Muscle of leg (tissue), 11 donors: Measurements from ENCODE around the gene FOSB. TPM values are rescaled to one million over a fixed set of nuclear protein-coding genes. Genes with fewer than 3 reads are reported as not detected.
"Not testable (repeated sequence)": the region's sequence is repeated elsewhere in the genome, so short reads cannot be mapped to it uniquely, and the experiment has no call there.

Source experiments
- DNase-seq: peaks from one replicate; pipeline ENCODE4 v3.0.0; 2013
- H3K27ac ChIP-seq: one replicate; pipeline ENCODE4 v1.5.1; 2013; ENCODE audit warnings: mild to moderate bottlenecking, low read length, control low read depth
- H3K27me3 ChIP-seq: one replicate; pipeline ENCODE4 v1.6.1; 2013; ENCODE audit warnings: low read length; ENCODE audit not compliant: control insufficient read depth, insufficient read depth
- H3K36me3 ChIP-seq: one replicate; pipeline ENCODE4 v1.6.1; 2013; ENCODE audit warnings: low read length; ENCODE audit not compliant: control insufficient read depth, insufficient read depth
- H3K4me1 ChIP-seq: one replicate; pipeline ENCODE4 v1.6.1; 2013; ENCODE audit warnings: low read length; ENCODE audit not compliant: control insufficient read depth, insufficient read depth
- H3K4me3 ChIP-seq: one replicate; pipeline ENCODE4 v1.5.1; 2013; ENCODE audit warnings: low read length, control low read depth
- H3K9me3 ChIP-seq: replicated peaks from 2 replicates; pipeline ENCODE4 v1.6.1; 2013; ENCODE audit warnings: low read depth, low read length; ENCODE audit not compliant: control insufficient read depth
- WGBS: methylation state at CpG from one replicate; pipeline ENCODE4 v1.1.5; 2013; ENCODE audit warnings: missing lambda C conversion rate; ENCODE audit not compliant: insufficient coverage; 5-methylcytosine and 5-hydroxymethylcytosine counted together
- polyA plus RNA-seq, 8 donors: library from polyadenylated mRNA; unstranded; fragments of 120-200 nt; gene quantifications; one replicate each; pipeline versions ENCODE4 v1.2.1 to v1.2.3, GENCODE V29; 2013; ENCODE audit warnings: inconsistent platforms in 1 of 8, low replicate concordance in 1 of 8; ENCODE audit not compliant: insufficient read length in 8 of 8, insufficient read depth in 1 of 8
- total RNA-seq: library from RNA; stranded (reverse); fragments of 120-200 nt; gene quantifications from one replicate; pipeline ENCODE4 v1.2.4, GENCODE V29; 2013

FOSB gene
- total and polyA plus RNA-seq, 9 donors = 16.7 to 194 (median 54.9) TPM

DNA sequence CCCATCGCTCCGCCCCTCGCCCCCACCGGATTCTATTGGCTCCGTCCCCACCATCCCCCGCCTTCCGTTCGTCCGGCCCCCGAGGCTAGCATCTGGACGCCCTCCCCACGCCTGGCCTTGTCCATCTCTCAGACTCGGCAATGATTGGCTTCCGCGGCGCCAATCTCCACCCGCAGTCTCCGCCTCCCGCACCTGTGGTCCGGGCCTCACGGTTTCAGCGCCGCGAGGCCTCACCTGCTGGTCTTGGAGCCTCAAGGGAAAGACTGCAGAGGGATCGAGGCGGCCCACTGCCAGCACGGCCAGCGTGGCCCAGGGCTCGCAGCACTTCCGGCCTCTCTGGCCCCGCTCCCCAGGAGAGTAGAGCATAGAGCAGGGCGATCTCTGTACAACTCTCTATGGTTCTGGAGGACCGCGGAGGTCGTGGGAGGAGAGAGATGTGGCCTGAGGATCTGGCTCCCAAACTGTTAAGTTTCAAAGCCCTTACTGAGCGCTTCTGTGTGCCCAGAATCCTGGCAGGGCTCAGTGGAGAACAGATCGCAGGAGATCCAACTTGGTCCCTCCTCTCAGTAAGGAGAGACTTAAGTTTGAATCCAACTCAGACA, 44.1 kb upstream of the FOSB start, which contains the start of gene ERCC1:
Gene ERCC1 (minus strand): TSS at position 329 of the 602 bp plus-strand sequence. CDS start 543 bp downstream, outside the sequence.
- WGBS = 0% methylated on average over 36 of the region's 37 CpGs

DNA sequence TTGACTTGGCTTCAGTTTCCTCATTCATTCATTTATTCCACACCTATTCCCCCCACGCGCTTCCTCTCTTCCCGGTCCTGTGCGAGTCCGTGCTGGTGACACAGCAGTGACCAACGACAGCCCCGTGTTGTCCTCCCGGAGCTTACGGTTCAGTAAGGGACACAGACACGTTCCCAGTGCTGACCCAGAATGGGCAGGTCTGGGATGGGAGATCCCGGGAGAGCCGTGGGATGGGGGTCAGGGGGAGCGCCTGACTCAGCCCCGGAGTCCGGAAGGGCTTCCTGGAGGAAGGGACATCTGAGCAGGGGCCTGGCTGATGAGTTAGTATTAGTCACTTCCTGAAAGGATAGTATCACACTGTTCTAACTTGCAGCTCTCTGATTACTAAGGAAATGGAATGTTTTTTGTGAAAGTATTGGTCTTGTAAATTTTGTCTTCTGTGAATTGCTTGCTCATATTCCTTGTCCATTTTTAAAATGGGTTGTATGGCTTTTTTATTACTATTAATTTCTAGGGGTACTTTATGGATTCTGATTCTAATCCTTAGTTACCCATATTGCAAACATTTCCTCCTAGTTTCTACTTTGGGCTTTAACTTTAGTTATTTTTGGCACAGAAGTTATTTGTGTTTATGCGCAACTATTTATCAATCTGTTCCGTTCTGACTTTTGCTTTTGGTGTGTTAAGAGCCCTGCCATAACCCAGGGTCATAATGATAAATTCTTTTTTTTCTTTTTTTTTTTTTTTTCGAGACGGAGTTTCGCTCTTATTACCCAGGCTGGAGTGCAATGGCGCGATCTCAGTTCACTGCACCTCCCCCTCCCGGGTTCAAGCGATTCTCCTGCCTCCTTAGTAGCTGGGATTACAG, 43.4 kb upstream of the FOSB start:
- H3K27me3 ChIP-seq = peaks cover 6% of the 10 kb centered on the region
- H3K4me3 ChIP-seq = peak overlapping the region; percentile 91
- H3K27ac ChIP-seq = peak overlapping the region; percentile 94
- H3K36me3 ChIP-seq = peaks cover 21% of the 10 kb centered on the region
- peaks cover 44% of the 10 kb centered on the region for H3K4me1 ChIP-seq
- no peaks in the 10 kb centered on the region for H3K9me3 ChIP-seq
- 1% methylated on average over 12 of the region's 24 CpGs for WGBS
- DNase-seq = peak; percentile 70

More for the DNA sequence above, 44.1 kb upstream of the FOSB start, which contains the start of gene ERCC1:
- H3K27ac ChIP-seq = peak within 1 kb of the TSS; percentile 94
- peaks cover 28% of the 10 kb centered on the region for H3K36me3 ChIP-seq
- H3K4me3 ChIP-seq = peak within 1 kb of the TSS; percentile 91
- H3K27me3 ChIP-seq = peaks cover 4% of the 10 kb centered on the region
- H3K4me1 ChIP-seq = peaks cover 44% of the 10 kb centered on the region
- peak; percentile 96 for DNase-seq
- no peaks in the 10 kb centered on the region for H3K9me3 ChIP-seq

DNA sequence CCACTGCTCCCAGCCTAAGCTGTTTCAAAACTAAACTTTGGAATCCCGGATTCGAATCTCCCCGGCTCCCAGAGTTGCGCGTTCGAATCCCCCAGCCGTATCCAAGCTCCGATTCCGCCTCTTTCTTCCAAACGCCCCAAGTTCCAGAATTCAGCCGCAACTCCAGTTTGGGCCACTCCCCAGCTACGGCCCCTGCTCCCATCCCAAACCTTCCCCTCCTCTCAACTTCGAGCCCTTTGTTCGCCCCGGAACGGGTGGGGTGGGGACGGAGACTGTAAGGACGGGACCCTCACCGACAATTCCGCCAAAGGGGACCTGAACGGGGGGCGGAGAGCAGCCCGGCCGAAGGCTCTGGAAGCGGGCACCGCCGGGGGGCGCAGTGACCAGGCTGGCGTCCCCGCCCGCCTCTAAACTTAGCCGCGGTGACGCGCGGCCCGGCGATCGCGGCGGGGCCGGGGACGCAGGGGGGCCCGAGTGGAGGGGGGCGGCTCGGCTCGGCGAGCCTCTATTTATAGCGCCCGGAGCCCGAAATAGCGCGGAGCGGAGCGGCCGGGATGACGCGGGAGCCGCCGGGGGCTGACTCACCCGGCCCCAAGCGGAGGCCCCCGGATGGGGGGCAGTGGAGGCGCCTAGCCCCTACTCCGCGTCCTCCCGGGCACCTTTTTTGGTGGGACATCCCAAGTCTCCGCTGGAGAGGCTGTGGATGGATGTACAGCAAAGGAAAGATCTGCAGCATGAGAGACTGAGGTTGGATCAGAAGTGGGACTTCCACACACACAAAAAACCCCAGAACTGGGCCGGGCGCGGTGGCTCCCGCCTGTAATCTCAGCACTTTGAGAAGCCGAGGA, 39.2 kb upstream of the FOSB start:
- peak overlapping the region; percentile 65 for H3K4me3 ChIP-seq
- DNase-seq = peak; percentile 81
- H3K9me3 ChIP-seq = no peaks in the 10 kb centered on the region
- H3K4me1 ChIP-seq = peaks cover 26% of the 10 kb centered on the region
- H3K36me3 ChIP-seq = no peaks in the 10 kb centered on the region
- H3K27ac ChIP-seq = peak overlapping the region; percentile 95
- peaks cover 6% of the 10 kb centered on the region for H3K27me3 ChIP-seq
- WGBS = under 1% methylated on average over 58 of the region's 73 CpGs

DNA sequence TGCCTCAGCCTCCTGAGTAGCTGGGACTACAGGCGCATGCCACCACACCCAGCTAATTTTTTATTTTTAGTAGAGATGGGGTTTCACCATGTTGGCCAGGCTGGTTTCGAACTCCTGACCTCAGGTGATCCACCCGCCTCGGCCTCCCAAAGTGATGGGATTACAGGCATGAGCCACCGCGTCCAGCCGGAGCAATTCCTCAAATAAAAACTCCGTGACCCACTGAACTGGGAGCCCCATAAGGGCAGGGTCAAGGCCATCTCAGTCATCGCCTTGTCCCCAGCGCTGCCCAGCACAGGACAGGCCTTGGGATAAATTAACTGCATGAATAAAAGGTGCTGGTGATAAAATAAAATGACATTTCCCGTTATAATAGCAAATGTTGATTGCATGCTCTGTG, 37.9 kb upstream of the FOSB start:
- WGBS = 63% methylated on average over 10 of the region's 11 CpGs
- H3K4me1 ChIP-seq = peaks cover 20% of the 10 kb centered on the region
- H3K36me3 ChIP-seq, H3K27ac ChIP-seq, DNase-seq, H3K9me3 ChIP-seq, H3K27me3 ChIP-seq, H3K4me3 ChIP-seq: not testable (repeated sequence)

DNA sequence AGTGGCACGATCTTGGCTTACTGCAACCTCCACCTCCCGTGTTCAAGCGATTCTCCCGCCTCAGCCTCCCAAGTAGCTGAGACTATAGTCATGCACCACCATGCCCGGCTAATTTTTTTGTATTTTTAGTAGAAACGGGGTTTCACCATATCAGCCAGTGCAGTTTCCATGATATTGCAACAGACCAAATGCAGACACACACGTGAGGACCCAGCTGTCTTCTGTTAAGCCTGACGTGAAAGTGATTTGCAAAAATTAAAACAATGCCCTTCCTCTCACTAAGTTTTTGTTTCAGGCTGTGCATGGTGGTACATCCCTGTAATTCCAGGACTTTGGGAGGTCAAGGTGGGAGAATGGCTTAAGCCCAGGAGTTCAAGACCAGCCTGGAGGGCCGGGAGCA, 36.8 kb upstream of the FOSB start:
- not testable (repeated sequence) for H3K27ac ChIP-seq, H3K36me3 ChIP-seq, H3K9me3 ChIP-seq, DNase-seq, H3K4me3 ChIP-seq, H3K27me3 ChIP-seq
- 40% methylated on average over 1 of the region's 9 CpGs for WGBS
- H3K4me1 ChIP-seq = peaks cover 20% of the 10 kb centered on the region

DNA sequence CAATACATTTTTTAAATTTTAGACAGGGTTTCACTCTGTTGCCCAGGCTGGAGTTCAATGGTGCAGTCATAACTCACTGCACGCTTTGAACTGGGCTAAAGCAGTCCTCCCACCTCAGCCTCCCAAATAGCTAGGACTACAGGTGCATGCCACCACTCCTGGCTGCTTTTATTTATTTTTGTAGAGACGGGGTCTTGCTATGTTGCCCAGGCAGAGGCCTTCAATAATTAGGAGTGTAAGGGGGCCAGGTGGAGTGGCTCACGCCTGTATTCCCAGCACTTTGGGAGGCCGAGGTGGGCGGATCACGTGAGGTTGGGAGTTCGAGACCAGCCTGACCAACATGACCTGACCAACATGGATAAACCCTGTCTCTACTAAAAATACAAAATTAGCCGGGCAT, 35.3 kb upstream of the FOSB start:
- DNase-seq, H3K27me3 ChIP-seq, H3K36me3 ChIP-seq, H3K9me3 ChIP-seq, H3K27ac ChIP-seq, H3K4me3 ChIP-seq: not testable (repeated sequence)
- 93% methylated on average over 3 of the region's 8 CpGs for WGBS
- H3K4me1 ChIP-seq = peaks cover 18% of the 10 kb centered on the region

DNA sequence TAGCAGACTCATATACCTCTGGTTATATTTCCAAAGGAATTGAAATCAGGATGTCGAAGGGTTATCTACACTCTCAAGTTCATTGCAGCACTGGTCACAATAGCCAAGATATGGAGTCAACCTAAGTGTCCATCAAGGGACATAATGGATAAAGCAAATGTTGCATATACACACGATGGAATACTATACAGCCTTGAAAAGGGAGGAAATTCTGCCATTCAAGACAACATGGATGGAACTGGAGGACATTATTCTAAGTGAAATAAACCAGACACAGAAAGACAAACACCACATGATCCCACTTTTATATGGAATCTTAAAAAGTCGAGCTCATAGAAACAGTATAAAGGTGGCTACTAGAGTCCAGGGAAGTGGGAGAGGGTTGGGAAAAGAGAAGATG, 30.5 kb upstream of the FOSB start:
- Histone ChIP-seq H3K4me1 (peaks cover 16% of the 10 kb centered on the region), H3K4me3 (no peak overlapping the region), H3K36me3 (no peaks in the 10 kb centered on the region), H3K27ac (no peak overlapping the region), H3K27me3 (no peaks in the 10 kb centered on the region), H3K9me3 (no peaks in the 10 kb centered on the region)
- no CpG with 5 or more reads among the region's 3 CpGs for WGBS
- no peak for DNase-seq

DNA sequence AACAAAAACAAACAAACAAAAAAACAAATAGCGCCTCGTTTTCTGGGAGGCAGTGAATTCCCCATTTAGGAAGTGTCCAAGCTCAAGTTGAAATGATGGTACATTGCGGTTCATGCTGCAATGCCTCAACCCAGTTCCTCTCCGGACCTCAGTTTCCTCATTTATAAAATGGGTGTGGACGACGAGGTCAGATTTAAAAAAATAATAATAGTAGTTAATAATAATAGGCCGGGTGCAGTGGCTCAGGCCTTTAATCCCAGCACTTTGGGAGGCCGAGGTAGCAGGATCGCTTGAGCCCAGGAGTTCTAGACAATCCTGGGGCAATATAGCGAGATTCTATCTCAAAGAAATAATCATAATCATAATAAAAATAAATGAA, 28.6 kb upstream of the FOSB start:
- DNase-seq = no peak
- WGBS = no CpG with 5 or more reads among the region's 10 CpGs
- Histone ChIP-seq H3K4me1 (peaks cover 32% of the 10 kb centered on the region), H3K36me3 (no peaks in the 10 kb centered on the region), H3K27me3 (no peaks in the 10 kb centered on the region), H3K9me3 (no peaks in the 10 kb centered on the region), H3K4me3 (peak overlapping the region; percentile 45), H3K27ac (peak overlapping the region; percentile 87)

DNA sequence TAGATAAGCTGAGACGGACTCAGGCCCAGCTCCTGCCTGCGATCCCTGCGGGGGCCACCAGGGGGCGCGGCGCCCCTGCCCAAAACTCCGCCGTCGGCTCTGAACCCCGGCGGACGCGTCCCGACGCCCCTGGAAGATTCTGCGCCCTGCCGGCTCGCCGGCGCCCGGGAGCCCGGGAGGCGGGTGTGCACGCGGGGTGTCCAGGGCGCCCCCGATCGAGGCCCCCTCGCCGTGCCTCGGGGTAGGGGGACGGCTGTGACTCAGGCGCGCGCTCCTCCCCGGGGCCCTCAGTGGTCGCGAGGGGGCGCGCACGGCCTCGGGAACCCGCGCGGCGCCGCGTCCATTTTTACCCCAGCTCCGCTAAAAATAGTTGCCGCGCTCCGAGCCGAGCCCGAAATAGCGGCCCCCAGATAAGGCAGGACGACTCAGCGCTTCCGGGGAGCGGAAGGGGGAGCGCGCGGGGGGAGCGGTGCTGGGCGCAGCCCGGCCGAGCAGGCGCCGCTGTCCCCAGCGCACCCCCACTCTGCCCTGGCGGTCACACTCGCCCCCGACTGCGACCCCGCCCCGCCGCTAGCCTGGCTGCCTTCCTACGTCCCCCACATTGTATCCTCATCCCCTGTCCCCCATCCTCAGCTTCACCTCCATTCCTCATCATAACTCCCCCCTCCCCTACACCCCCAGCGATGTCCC, 28.1 kb upstream of the FOSB start:
- Histone ChIP-seq H3K9me3 (no peaks in the 10 kb centered on the region), H3K27me3 (no peaks in the 10 kb centered on the region), H3K4me1 (peaks cover 36% of the 10 kb centered on the region), H3K4me3 (peak overlapping the region; percentile 45), H3K27ac (peak overlapping the region; percentile 87), H3K36me3 (no peaks in the 10 kb centered on the region)
- DNase-seq = peak; percentile 94
- under 1% methylated on average over 77 of the region's 78 CpGs for WGBS
